ENCODE data around the gene ZDHHC14.

GRCh38 chr6:157459327-157459726 lies 78.3 kb downstream of the ZDHHC14 start:
- TF ChIP-seq CTCF (IDR thresholded peaks at IDR 0.05) (no peak), POLR2A (IDR thresholded peaks at IDR 0.05) (no peak)

Measured in thyroid gland (tissue), 4 donors.